ENCODE data around the gene DDX25. TPM values are rescaled to one million over a fixed set of nuclear protein-coding genes. Genes with fewer than 3 reads are reported as not detected.
"Not testable (repeated sequence)": the region's sequence is repeated elsewhere in the genome, so short reads cannot be mapped to it uniquely, and the experiment has no call there.

The DDX25 gene
- not detected in 2 replicates for total RNA-seq

GRCh38 chr11:125903711-125904659, at the start of gene DDX25:
Gene DDX25, plus strand, starts transcription at chr11:125904508. Its CDS starts 10 bp downstream, at chr11:125904518.
- no peak for DNase-seq (ENCODE audit: low read depth, low spot score)

- not testable (repeated sequence) for DNase-seq (ENCODE audit: low read depth, low spot score)
Measured at GRCh38 chr11:125857670-125858069, 46.6 kb upstream of the DDX25 start.

GRCh38 chr11:125862786-125863185, 41.5 kb upstream of the DDX25 start:
- DNase-seq (ENCODE audit: low read depth, low spot score), result not testable (repeated sequence)

GRCh38 chr11:125865354-125865753, 39.0 kb upstream of the DDX25 start:
- not testable (repeated sequence) for DNase-seq (ENCODE audit: low read depth, low spot score)

GRCh38 chr11:125869521-125869920, 34.8 kb upstream of the DDX25 start:
- no peak for DNase-seq (ENCODE audit: low read depth, low spot score)

- no peak for DNase-seq (ENCODE audit: low read depth, low spot score)
Measured at GRCh38 chr11:125871391-125872137, 32.7 kb upstream of the DDX25 start.

GRCh38 chr11:125872138-125872491, 32.2 kb upstream of the DDX25 start:
- DNase-seq (ENCODE audit: low read depth, low spot score), result no peak

- no peak for DNase-seq (ENCODE audit: low read depth, low spot score)
Measured at GRCh38 chr11:125873881-125874555, 30.3 kb upstream of the DDX25 start.

- peak; percentile 40 for DNase-seq (ENCODE audit: low read depth, low spot score)
Measured at GRCh38 chr11:125874556-125875124, 29.7 kb upstream of the DDX25 start.

- DNase-seq (ENCODE audit: low read depth, low spot score), result no peak
Measured at GRCh38 chr11:125881291-125881690, 23.0 kb upstream of the DDX25 start.

- no peak for DNase-seq (ENCODE audit: low read depth, low spot score)
Measured at GRCh38 chr11:125883375-125883774, 20.9 kb upstream of the DDX25 start.

- DNase-seq (ENCODE audit: low read depth, low spot score), result no peak
Measured at GRCh38 chr11:125886997-125887372, 17.3 kb upstream of the DDX25 start.

- peak; percentile 89 for DNase-seq (ENCODE audit: low read depth, low spot score)
Measured at GRCh38 chr11:125887373-125888324, 16.7 kb upstream of the DDX25 start, which contains the start of gene HYLS1. Gene HYLS1, plus strand, starts transcription at chr11:125887668. Its CDS starts 11,701 bp downstream, at chr11:125899369.

- no peak for DNase-seq (ENCODE audit: low read depth, low spot score)
Measured at GRCh38 chr11:125890447-125891100, 13.7 kb upstream of the DDX25 start.

GRCh38 chr11:125892071-125892470, 12.2 kb upstream of the DDX25 start:
- no peak for DNase-seq (ENCODE audit: low read depth, low spot score)

GRCh38 chr11:125892994-125893393, 11.3 kb upstream of the DDX25 start:
- no peak for DNase-seq (ENCODE audit: low read depth, low spot score)

GRCh38 chr11:125901872-125902271, 2.4 kb upstream of the DDX25 start:
- no peak for DNase-seq (ENCODE audit: low read depth, low spot score)

GRCh38 chr11:125902277-125902926, 1.9 kb upstream of the DDX25 start:
- no peak for DNase-seq (ENCODE audit: low read depth, low spot score)
